RWPE1 (cell line): ENCODE data around the gene GAS6.

Experiments
- CTCF ChIA-PET: fragments of 350-600 bp; sonication (Branson Sonifier 250); formaldehyde crosslinking; extraction: SDS; loops from one replicate; lab custom pipeline; 2021; lab: Yijun Ruan, JAX
- POLR2A ChIA-PET: fragments of 400-600 bp; formaldehyde crosslinking; extraction: SDS; loops from one replicate; lab custom pipeline; 2020; ENCODE audit warnings: antibody characterized with exemption; ENCODE audit not compliant: low non-redundant PET; lab: Yijun Ruan, JAX
- DNase-seq: peaks from one replicate; pipeline ENCODE4 v3.0.0; 2012; ENCODE audit warnings: low spot score
- H3K27ac ChIP-seq: fragments of 450-650 bp; 2 replicates; pipeline ENCODE4 v1.5.1; 2017
- CTCF ChIP-seq: fragments of 450-650 bp; conservative IDR thresholded peaks from 2 replicates; pipeline ENCODE4 v1.5.1; 2017; ENCODE audit warnings: low read depth, mild to moderate bottlenecking

GAS6 gene

GRCh38 chr13:113802761-113803160, 61.1 kb downstream of the GAS6 start:
- no peak for TF ChIP-seq CTCF
- peak overlapping the region; percentile 76 for H3K27ac ChIP-seq
- ChIA-PET CTCF (interaction anchor here (1.3 kb wide), 1 partner anchor 61 kb away, joined by 3 read pairs; the partner anchor contains the start of gene GAS6), POLR2A (no interaction called here)
- no peak for DNase-seq

GRCh38 chr13:113802090-113802531, 61.8 kb downstream of the GAS6 start:
- ChIA-PET CTCF (interaction anchor here (1.3 kb wide), 1 partner anchor 61 kb away, joined by 3 read pairs; the partner anchor contains the start of gene GAS6), POLR2A (no interaction called here)
- DNase-seq, result peak; percentile 71
- no peak for TF ChIP-seq CTCF
- H3K27ac ChIP-seq, result peak overlapping the region; percentile 76

GRCh38 chr13:113801289-113801961, 62.5 kb downstream of the GAS6 start:
- H3K27ac ChIP-seq, result peak overlapping the region; percentile 76
- no peak for TF ChIP-seq CTCF
- POLR2A ChIA-PET, result no interaction called here
- DNase-seq, result no peak
- CTCF ChIA-PET, result interaction anchor here (1.3 kb wide), 1 partner anchor 62 kb away, joined by 3 read pairs; the partner anchor contains the start of gene GAS6

- no peak overlapping the region for H3K27ac ChIP-seq
- ChIA-PET POLR2A (no interaction called here), CTCF (no interaction called here)
- no peak for TF ChIP-seq CTCF
- no peak for DNase-seq
Observed at GRCh38 chr13:113800576-113800926, 63.3 kb downstream of the GAS6 start.

- no peak for TF ChIP-seq CTCF
- no peak overlapping the region for H3K27ac ChIP-seq
- CTCF ChIA-PET, result interaction anchor here (1.1 kb wide), 1 partner anchor 18 kb away, joined by 3 read pairs; no protein-coding TSS in a partner anchor
- DNase-seq, result no peak
- POLR2A ChIA-PET, result no interaction called here
Observed at GRCh38 chr13:113798200-113798811, 65.6 kb downstream of the GAS6 start.

DNA sequence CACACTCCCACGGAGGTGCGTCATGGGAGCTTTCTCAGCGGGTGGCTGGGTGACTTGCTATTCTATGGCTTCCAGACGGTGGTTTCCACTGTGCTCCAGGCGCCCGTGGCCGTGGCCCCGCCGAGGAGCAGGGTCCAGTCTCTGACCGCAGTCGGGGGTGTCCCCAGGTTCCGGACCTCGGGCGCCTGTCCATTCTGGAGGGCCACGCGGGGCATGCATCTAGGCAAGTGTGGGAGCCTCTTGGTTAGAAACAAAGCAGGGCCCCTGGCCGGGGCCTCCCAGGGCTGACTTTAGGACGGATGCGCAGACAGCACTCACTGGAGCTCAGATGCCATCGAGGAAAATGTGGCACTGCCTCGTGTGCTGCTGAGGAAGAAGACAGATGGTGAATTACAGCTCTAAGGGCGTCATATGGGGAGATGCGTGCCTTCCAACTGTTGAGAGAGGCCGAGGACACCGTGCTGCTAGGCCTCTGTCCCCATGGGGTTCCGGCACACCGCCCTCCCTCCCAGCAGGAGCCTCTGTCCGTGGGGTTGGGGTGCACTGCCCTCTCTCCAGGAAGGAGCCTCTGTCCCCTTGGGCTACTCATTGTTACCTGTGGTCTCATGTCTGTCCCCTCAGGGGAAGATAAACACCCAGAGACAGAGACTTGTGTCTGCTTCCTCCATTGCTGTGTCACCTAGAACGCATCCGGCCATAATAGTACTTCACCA, 66.8 kb downstream of the GAS6 start:
- DNase-seq, result no peak
- POLR2A ChIA-PET, result no interaction called here
- no peak overlapping the region for H3K27ac ChIP-seq
- CTCF ChIA-PET, result interaction anchor here (1.1 kb wide), 1 partner anchor 19 kb away, joined by 3 read pairs; no protein-coding TSS in a partner anchor
- TF ChIP-seq CTCF, result no peak
